ENCODE data around the gene CCDC170.

DNA sequence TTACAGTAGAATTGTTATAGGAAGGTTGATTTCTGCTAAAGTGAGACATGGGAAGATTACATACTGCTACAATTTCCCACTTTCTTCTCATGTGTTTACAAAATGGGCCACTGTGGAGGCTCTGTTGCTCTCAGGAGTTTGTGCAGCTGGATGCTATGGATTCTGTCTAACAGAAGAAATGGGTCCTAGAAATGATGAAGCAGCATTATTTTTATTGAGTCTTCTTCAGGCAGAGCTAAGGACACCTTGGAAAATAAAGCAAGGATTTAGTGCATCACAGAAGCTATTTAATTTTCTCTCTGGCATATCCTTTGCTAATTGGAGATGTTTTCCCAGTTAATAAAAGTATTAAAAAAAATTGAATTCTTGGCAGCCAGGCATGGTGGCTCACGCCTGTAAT lies 29.2 kb downstream of the CCDC170 start:
- TF ChIP-seq, protein P1, sequence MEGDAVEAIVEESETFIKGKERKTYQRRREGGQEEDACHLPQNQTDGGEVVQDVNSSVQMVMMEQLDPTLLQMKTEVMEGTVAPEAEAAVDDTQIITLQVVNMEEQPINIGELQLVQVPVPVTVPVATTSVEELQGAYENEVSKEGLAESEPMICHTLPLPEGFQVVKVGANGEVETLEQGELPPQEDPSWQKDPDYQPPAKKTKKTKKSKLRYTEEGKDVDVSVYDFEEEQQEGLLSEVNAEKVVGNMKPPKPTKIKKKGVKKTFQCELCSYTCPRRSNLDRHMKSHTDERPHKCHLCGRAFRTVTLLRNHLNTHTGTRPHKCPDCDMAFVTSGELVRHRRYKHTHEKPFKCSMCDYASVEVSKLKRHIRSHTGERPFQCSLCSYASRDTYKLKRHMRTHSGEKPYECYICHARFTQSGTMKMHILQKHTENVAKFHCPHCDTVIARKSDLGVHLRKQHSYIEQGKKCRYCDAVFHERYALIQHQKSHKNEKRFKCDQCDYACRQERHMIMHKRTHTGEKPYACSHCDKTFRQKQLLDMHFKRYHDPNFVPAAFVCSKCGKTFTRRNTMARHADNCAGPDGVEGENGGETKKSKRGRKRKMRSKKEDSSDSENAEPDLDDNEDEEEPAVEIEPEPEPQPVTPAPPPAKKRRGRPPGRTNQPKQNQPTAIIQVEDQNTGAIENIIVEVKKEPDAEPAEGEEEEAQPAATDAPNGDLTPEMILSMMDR (IDR thresholded peaks at IDR 0.05; ENCODE audit: low read depth, low read length, missing input control) = no peak
- TF ChIP-seq RAD21 (IDR thresholded peaks at IDR 0.05) (no peak), TAF1 (conservative IDR thresholded peaks at IDR 0.05) (no peak), YY1 (IDR thresholded peaks at IDR 0.05) (no peak), RXRA (IDR thresholded peaks at IDR 0.05) (no peak), EGR1 (IDR thresholded peaks at IDR 0.05; ENCODE audit: low read depth in 2 of 2) (no peak), SP1 (IDR thresholded peaks at IDR 0.05) (no peak), GABPA (IDR thresholded peaks at IDR 0.05 in 1 of 2, conservative IDR thresholded peaks at IDR 0.05 in 1 of 2) (no peak), JUND (IDR thresholded peaks at IDR 0.05) (no peak)
- TF ChIP-seq, protein P2, sequence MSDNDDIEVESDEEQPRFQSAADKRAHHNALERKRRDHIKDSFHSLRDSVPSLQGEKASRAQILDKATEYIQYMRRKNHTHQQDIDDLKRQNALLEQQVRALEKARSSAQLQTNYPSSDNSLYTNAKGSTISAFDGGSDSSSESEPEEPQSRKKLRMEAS (IDR thresholded peaks at IDR 0.05) = no peak
- TF ChIP-seq, protein P3, sequence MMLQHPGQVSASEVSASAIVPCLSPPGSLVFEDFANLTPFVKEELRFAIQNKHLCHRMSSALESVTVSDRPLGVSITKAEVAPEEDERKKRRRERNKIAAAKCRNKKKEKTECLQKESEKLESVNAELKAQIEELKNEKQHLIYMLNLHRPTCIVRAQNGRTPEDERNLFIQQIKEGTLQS (IDR thresholded peaks at IDR 0.05) = no peak
- TF ChIP-seq, protein P4, sequence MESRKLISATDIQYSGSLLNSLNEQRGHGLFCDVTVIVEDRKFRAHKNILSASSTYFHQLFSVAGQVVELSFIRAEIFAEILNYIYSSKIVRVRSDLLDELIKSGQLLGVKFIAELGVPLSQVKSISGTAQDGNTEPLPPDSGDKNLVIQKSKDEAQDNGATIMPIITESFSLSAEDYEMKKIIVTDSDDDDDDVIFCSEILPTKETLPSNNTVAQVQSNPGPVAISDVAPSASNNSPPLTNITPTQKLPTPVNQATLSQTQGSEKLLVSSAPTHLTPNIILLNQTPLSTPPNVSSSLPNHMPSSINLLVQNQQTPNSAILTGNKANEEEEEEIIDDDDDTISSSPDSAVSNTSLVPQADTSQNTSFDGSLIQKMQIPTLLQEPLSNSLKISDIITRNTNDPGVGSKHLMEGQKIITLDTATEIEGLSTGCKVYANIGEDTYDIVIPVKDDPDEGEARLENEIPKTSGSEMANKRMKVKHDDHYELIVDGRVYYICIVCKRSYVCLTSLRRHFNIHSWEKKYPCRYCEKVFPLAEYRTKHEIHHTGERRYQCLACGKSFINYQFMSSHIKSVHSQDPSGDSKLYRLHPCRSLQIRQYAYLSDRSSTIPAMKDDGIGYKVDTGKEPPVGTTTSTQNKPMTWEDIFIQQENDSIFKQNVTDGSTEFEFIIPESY (IDR thresholded peaks at IDR 0.05) = no peak
- TF ChIP-seq, protein P5, sequence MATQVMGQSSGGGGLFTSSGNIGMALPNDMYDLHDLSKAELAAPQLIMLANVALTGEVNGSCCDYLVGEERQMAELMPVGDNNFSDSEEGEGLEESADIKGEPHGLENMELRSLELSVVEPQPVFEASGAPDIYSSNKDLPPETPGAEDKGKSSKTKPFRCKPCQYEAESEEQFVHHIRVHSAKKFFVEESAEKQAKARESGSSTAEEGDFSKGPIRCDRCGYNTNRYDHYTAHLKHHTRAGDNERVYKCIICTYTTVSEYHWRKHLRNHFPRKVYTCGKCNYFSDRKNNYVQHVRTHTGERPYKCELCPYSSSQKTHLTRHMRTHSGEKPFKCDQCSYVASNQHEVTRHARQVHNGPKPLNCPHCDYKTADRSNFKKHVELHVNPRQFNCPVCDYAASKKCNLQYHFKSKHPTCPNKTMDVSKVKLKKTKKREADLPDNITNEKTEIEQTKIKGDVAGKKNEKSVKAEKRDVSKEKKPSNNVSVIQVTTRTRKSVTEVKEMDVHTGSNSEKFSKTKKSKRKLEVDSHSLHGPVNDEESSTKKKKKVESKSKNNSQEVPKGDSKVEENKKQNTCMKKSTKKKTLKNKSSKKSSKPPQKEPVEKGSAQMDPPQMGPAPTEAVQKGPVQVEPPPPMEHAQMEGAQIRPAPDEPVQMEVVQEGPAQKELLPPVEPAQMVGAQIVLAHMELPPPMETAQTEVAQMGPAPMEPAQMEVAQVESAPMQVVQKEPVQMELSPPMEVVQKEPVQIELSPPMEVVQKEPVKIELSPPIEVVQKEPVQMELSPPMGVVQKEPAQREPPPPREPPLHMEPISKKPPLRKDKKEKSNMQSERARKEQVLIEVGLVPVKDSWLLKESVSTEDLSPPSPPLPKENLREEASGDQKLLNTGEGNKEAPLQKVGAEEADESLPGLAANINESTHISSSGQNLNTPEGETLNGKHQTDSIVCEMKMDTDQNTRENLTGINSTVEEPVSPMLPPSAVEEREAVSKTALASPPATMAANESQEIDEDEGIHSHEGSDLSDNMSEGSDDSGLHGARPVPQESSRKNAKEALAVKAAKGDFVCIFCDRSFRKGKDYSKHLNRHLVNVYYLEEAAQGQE (IDR thresholded peaks at IDR 0.05) = no peak
